ENCODE data around the gene DDAH1. TPM values are rescaled to one million over a fixed set of nuclear protein-coding genes. Genes with fewer than 3 reads are reported as not detected.

The DDAH1 gene
- total RNA-seq, 3 donors from 2014 or later = 9.3 to 24.3 (median 23.9) TPM

DNA sequence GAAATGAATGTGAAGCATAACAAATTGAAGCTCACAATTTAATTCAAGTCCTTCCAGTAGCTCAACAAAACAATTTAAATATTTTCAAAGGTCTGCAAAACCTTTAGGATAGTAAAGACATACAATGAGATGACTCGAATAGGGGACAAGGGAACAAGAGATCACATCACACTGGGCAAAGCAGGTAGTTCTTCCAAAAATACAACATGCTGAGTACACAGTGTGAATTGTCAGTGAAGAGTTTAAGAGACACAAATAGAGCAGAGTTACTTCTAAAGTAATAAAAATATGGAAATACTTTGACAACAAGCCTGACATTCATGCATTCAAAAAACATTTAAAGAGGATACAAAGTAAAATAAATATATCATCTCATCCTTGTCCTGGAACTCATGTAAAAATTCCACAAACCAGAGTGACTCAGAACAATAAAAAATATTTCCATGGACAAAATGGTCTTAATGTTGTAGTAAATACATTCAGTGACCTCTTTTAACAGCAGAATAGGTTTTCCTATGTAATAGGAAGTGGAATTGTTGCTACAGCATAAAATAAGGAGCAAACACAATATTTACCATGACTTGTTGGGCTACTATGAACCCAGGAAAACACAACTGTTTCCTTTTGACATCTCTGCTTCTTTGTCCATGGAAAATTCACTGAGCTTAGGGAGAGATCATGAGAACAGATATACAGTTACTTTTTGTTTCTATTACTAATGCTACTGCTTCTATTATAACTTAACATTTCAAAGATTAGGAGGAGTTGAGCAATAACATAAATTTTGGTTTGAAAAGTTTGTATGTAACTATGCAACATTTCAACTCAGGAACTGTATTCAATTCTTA is 104.9 kb downstream of the DDAH1 start:
- H3K4me3 ChIP-seq = no peak overlapping the region
- no peaks in the 10 kb centered on the region for H3K9me3 ChIP-seq
- H3K4me1 ChIP-seq = no peaks in the 10 kb centered on the region
- no peaks in the 10 kb centered on the region for H3K36me3 ChIP-seq
- TF ChIP-seq POLR2A (IDR thresholded peaks at IDR 0.05) = no peak
- TF ChIP-seq POLR2AphosphoS5 (IDR thresholded peaks at IDR 0.05) = no peak
- TF ChIP-seq, protein P1, sequence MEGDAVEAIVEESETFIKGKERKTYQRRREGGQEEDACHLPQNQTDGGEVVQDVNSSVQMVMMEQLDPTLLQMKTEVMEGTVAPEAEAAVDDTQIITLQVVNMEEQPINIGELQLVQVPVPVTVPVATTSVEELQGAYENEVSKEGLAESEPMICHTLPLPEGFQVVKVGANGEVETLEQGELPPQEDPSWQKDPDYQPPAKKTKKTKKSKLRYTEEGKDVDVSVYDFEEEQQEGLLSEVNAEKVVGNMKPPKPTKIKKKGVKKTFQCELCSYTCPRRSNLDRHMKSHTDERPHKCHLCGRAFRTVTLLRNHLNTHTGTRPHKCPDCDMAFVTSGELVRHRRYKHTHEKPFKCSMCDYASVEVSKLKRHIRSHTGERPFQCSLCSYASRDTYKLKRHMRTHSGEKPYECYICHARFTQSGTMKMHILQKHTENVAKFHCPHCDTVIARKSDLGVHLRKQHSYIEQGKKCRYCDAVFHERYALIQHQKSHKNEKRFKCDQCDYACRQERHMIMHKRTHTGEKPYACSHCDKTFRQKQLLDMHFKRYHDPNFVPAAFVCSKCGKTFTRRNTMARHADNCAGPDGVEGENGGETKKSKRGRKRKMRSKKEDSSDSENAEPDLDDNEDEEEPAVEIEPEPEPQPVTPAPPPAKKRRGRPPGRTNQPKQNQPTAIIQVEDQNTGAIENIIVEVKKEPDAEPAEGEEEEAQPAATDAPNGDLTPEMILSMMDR (IDR thresholded peaks at IDR 0.05) = no peak
- no peaks in the 10 kb centered on the region for H3K27me3 ChIP-seq
- intact Hi-C loops (cut with DNase I; ENCODE audit: low total_unique reads) = no loop called here
- no peak overlapping the region for H3K27ac ChIP-seq
- DNase-seq (ENCODE audit: low spot score in 2 of 2) = no peak

DNA sequence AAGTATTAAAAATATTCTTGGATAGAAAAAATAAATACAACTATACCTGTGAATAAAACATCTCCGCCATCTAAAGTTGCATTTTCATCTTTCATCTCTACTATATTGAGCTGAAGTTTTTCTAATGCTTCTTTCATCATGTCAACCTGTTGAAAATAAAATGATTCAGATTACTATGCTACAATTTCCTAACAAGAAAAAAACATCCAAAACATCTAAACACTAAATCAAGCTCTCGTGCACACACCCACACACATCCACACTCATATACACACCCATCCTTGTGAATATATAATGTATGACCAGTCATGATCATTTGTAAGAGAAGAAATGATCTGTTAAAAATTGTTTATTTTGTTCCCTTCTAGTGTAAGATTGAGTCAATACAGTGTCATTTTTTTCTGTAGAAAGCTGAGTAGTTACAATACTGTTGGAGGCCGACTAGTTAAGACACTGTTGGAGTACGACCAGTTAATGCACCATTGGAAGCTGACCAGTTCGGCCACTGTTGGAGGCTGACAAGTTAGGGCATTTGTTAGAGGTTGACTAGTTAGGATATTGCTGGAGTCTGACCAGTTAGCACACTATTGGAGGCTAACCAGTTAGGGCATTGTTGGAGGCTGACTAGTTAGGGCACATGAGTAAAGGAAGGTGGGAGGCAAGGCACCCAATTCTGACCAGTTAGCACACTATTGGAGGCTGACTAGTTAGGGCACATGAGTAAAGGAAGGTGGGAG is 106.1 kb downstream of the DDAH1 start:
- Histone ChIP-seq H3K27ac (no peak overlapping the region), H3K36me3 (no peaks in the 10 kb centered on the region), H3K4me3 (no peak overlapping the region), H3K4me1 (no peaks in the 10 kb centered on the region), H3K9me3 (no peaks in the 10 kb centered on the region), H3K27me3 (no peaks in the 10 kb centered on the region)
- no peak for DNase-seq (ENCODE audit: low spot score in 2 of 2)
- intact Hi-C loops (cut with DNase I; ENCODE audit: low total_unique reads) = no loop called here
- TF ChIP-seq POLR2AphosphoS5 (IDR thresholded peaks at IDR 0.05) = no peak
- TF ChIP-seq, protein P1 (IDR thresholded peaks at IDR 0.05) = no peak
- no peak for TF ChIP-seq POLR2A (IDR thresholded peaks at IDR 0.05)

DNA sequence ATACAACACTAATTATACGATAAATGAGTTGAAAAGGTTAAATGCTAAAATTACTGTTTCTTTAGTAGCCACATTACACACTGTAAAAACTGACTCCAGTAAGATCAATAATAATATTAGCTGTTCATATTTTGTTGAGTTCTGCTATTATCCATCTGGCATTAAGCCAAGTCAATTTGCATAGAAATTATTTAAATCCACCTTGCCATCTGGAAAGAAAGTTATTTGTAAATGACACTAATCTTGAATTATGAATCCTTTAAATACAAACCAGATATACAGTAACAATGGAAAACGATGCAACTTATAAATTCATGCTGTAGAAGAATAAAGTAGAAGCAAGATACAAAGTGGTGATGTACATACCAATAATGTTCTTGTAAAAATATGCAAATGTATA is 107.1 kb downstream of the DDAH1 start:
- no peaks in the 10 kb centered on the region for H3K27me3 ChIP-seq
- H3K27ac ChIP-seq = no peak overlapping the region
- no peaks in the 10 kb centered on the region for H3K9me3 ChIP-seq
- no peaks in the 10 kb centered on the region for H3K4me1 ChIP-seq
- no peak for DNase-seq (ENCODE audit: low spot score in 2 of 2)
- TF ChIP-seq POLR2AphosphoS5 (IDR thresholded peaks at IDR 0.05) (no peak), POLR2A (IDR thresholded peaks at IDR 0.05) (no peak)
- TF ChIP-seq, protein P1 (IDR thresholded peaks at IDR 0.05) = no peak
- H3K36me3 ChIP-seq = no peaks in the 10 kb centered on the region
- H3K4me3 ChIP-seq = no peak overlapping the region
- intact Hi-C loops (cut with DNase I; ENCODE audit: low total_unique reads) = no loop called here

DNA sequence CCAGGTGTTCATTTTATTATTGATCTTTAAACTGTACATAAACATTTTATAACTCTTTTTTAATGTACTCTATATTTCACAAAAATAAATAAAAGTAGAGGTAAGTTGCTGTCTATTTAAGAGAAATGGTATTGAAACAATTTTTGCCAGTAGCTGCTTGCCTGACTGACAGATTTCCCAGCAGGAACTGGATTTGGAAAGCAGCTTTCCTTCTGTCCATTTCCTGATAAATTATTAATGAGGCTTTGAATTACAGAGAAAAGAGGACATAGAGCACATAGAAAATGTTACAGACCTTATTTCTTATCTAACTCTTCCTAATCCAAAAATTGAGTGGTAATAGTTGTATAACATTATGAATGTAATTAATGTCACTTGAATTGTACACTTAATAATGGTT is 108.8 kb downstream of the DDAH1 start:
- no peak for TF ChIP-seq POLR2AphosphoS5 (IDR thresholded peaks at IDR 0.05)
- H3K27ac ChIP-seq = no peak overlapping the region
- intact Hi-C loops (cut with DNase I; ENCODE audit: low total_unique reads) = no loop called here

DNA sequence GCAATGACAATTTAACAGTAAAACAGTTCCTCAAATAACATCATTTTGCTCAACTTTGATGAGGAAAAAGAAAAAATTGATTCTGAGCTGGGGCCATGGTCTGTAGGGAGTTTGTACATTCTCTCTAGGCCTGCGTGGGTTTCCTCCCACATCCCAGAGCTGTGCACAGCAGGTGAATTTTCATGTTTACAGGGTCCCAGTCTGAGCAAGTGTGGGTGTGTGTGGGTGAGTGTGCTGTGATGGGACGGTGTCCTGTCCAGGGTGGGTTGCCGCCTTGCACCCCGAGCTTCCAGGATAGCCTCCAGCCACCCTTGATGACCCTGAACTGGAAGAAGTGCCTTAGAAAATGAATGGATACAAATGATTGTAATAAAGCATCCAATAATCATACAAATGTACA is 112.9 kb downstream of the DDAH1 start:
- DNase-seq (ENCODE audit: low spot score in 2 of 2) = no peak
- no peaks in the 10 kb centered on the region for H3K4me1 ChIP-seq
- no peaks in the 10 kb centered on the region for H3K9me3 ChIP-seq
- no peaks in the 10 kb centered on the region for H3K27me3 ChIP-seq
- no peak overlapping the region for H3K4me3 ChIP-seq
- no peak for TF ChIP-seq POLR2A (IDR thresholded peaks at IDR 0.05)
- TF ChIP-seq, protein P1 (IDR thresholded peaks at IDR 0.05) = no peak
- no peak for TF ChIP-seq POLR2AphosphoS5 (IDR thresholded peaks at IDR 0.05)
- intact Hi-C loops (cut with DNase I; ENCODE audit: low total_unique reads) = no loop called here
- H3K36me3 ChIP-seq = no peaks in the 10 kb centered on the region
- no peak overlapping the region for H3K27ac ChIP-seq

More for the DNA sequence above, 108.8 kb downstream of the DDAH1 start:
- DNase-seq (ENCODE audit: low spot score in 2 of 2) = no peak
- Histone ChIP-seq H3K4me1 (no peaks in the 10 kb centered on the region), H3K36me3 (no peaks in the 10 kb centered on the region), H3K27me3 (no peaks in the 10 kb centered on the region), H3K4me3 (no peak overlapping the region), H3K9me3 (no peaks in the 10 kb centered on the region)

All from breast epithelium (tissue), 4 donors.